HL-60 (cell line): ENCODE results near the gene TBXAS1.
"Not testable (repeated sequence)": the region's sequence is repeated elsewhere in the genome, so short reads cannot be mapped to it uniquely, and the experiment has no call there.

Experiments
- DNase-seq, 2 experiments: peaks; one replicate each; pipeline ENCODE4 v3.0.0-alpha.2; 2010 to 2020; ENCODE audit warnings: low read depth in 1 of 2, low spot score in 1 of 2
- H3K27ac ChIP-seq: fragments of 250-450 bp; sonication (Bioruptor Pico); replicated peaks from 2 replicates; pipeline ENCODE4 v1.5.1; 2020; ENCODE audit warnings: mild to moderate bottlenecking, moderate library complexity
- H3K27me3 ChIP-seq: fragments of 250-450 bp; sonication (Bioruptor Pico); 2 replicates; pipeline ENCODE4 v1.5.1; 2021; ENCODE audit warnings: mild to moderate bottlenecking, moderate library complexity; ENCODE audit not compliant: insufficient read depth, poor library complexity, severe bottlenecking
- H3K4me3 ChIP-seq: replicated peaks from 2 replicates; pipeline ENCODE4 v1.5.1; 2011; ENCODE audit warnings: mild to moderate bottlenecking, control low read depth, low read length; ENCODE audit not compliant: insufficient read depth
- GABPA ChIP-seq: IDR thresholded peaks from 2 replicates; pipeline ENCODE4 v1.6.1; 2012; ENCODE audit warnings: low read depth
- POLR2AphosphoS5 ChIP-seq: IDR thresholded peaks from 2 replicates; pipeline ENCODE4 v1.6.1; 2012; ENCODE audit warnings: low read depth
- REST ChIP-seq: IDR thresholded peaks from 2 replicates; pipeline ENCODE4 v1.6.1; 2012; ENCODE audit warnings: low read depth; ENCODE audit not compliant: insufficient replicate concordance
- SPI1 ChIP-seq: IDR thresholded peaks from 2 replicates; pipeline ENCODE4 v1.6.1; 2012; ENCODE audit warnings: low read depth, mild to moderate bottlenecking, borderline replicate concordance
- TF ChIP-seq, protein P1 (sequence below): IDR thresholded peaks from one replicate; pipeline ENCODE4 v1.5.1; 2011; ENCODE audit warnings: low read length, control low read depth, inconsistent platforms; ENCODE audit not compliant: insufficient read depth

Gene TBXAS1

DNA sequence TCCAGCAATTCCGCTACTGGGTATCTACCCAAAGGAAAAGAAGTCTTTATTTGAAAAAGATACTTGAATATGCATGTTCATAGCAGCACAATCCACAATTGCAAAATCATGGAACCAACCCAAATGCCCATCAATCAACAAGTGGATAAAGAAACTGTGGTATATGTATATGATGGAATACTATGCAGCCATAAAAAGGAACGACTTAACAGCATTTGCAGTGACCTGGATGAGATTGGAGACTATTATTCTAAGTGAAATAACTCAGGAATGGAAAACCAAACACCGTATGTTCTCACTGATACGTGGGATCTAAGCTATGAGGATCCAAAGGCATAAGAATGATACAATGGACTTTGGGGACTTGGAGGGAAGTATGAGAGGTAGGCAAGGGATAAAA is 8.2 kb downstream of the TBXAS1 start:
- not testable (repeated sequence) for H3K27me3 ChIP-seq, DNase-seq, H3K4me3 ChIP-seq, H3K27ac ChIP-seq

DNA sequence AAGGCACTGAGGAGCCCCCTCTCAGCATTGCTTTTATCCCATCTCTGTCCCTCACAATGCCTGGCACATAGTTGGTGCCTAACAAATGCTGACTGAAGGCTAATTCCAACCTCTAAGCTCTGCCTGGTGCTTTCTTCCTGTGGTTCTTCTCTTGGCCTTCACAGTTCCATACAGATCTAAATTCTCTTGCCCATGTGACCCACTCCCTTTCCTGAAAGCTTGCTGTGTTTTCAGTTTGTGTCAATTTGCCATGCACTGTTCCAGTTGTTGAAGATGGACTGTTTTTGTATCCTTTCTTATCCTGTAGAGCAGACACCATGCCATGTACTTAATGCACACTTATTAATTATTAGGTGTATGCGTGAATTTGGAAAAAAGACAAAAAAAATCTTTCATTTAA is 9.2 kb downstream of the TBXAS1 start:
- H3K27me3 ChIP-seq, result no peaks in the 10 kb centered on the region
- TF ChIP-seq POLR2AphosphoS5, result no peak
- TF ChIP-seq SPI1, result no peak
- no peak for TF ChIP-seq REST
- TF ChIP-seq, protein P1, sequence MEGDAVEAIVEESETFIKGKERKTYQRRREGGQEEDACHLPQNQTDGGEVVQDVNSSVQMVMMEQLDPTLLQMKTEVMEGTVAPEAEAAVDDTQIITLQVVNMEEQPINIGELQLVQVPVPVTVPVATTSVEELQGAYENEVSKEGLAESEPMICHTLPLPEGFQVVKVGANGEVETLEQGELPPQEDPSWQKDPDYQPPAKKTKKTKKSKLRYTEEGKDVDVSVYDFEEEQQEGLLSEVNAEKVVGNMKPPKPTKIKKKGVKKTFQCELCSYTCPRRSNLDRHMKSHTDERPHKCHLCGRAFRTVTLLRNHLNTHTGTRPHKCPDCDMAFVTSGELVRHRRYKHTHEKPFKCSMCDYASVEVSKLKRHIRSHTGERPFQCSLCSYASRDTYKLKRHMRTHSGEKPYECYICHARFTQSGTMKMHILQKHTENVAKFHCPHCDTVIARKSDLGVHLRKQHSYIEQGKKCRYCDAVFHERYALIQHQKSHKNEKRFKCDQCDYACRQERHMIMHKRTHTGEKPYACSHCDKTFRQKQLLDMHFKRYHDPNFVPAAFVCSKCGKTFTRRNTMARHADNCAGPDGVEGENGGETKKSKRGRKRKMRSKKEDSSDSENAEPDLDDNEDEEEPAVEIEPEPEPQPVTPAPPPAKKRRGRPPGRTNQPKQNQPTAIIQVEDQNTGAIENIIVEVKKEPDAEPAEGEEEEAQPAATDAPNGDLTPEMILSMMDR, result no peak
- no peak for TF ChIP-seq GABPA
- no peak overlapping the region for H3K27ac ChIP-seq
- no peak for DNase-seq
- no peak overlapping the region for H3K4me3 ChIP-seq

DNA sequence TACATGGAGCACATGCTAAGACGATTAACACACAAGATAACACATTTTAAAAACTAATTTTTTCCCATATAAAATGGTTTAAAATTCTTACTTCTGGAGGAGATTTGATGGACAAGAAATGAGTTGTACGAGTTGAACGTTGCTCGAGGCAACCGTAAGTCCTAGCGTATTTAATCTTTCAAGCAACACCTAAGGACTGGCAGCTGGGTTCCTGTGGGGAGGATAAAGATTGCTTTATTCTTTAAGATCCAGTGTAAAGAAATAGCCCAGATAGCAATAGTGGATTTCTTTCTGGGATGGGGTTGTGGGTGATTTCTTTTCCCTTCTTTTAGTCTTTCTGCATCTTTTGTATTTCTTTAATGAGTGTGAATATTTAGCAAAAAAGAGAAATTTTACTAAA is 9.8 kb downstream of the TBXAS1 start:
- Histone ChIP-seq H3K27ac (no peak overlapping the region), H3K4me3 (no peak overlapping the region), H3K27me3 (no peaks in the 10 kb centered on the region)
- TF ChIP-seq SPI1 (no peak), GABPA (no peak), POLR2AphosphoS5 (no peak), REST (no peak)
- TF ChIP-seq, protein P1, result no peak
- DNase-seq, result no peak

DNA sequence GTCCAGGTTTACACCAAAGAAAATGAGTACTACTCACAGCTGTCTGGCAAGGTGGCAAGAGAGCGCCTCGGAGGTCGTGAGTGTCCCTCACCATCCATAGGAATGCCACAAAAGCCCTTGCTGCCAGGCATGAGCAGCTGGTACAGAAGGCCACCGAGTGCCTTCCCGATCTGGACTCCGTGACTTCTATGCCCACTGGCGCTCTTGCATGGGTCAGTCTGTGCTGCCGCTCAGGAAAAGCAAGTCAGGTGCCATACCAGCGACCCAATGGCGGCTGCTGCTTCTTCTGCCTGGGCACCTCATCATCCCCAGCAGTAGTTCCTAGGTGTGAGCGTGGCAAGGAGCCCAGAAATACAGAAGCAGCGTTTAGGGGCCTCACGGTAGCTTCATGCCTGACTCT is 11.7 kb downstream of the TBXAS1 start:
- DNase-seq, result no peak
- H3K27ac ChIP-seq, result no peak overlapping the region
- no peaks in the 10 kb centered on the region for H3K27me3 ChIP-seq
- no peak for TF ChIP-seq GABPA
- no peak for TF ChIP-seq SPI1
- TF ChIP-seq POLR2AphosphoS5, result no peak
- no peak for TF ChIP-seq REST
- TF ChIP-seq, protein P1, result no peak
- H3K4me3 ChIP-seq, result no peak overlapping the region
